GM23338 (cell line): Measurements from ENCODE around the gene CIROP.

Source experiments
- CREB1 ChIP-seq: fragments of 250-450 bp; sonication (Bioruptor Pico); IDR thresholded peaks from 2 replicates; pipeline ENCODE4 v1.5.0; 2020; ENCODE audit warnings: low read depth, mild to moderate bottlenecking, moderate library complexity
- EZH2 ChIP-seq: fragments of 200-600 bp; sonication (generic); IDR thresholded peaks from one replicate; pipeline ENCODE4 v1.8.0; 2017; ENCODE audit warnings: antibody characterized with exemption, mild to moderate bottlenecking, low read depth; ENCODE audit not compliant: unreplicated experiment
- EZH2phosphoT487 ChIP-seq: fragments of 200-600 bp; sonication (generic); IDR thresholded peaks from one replicate; pipeline ENCODE4 v1.8.1; 2018; ENCODE audit warnings: antibody characterized with exemption; ENCODE audit not compliant: unreplicated experiment
- POLR2AphosphoS5 ChIP-seq: IDR thresholded peaks from 2 replicates; pipeline ENCODE4 v1.6.1; 2016; ENCODE audit warnings: antibody characterized with exemption, low read depth
- ZNF331 ChIP-seq: fragments of 250-450 bp; sonication (Bioruptor Pico); IDR thresholded peaks from 2 replicates; pipeline ENCODE4 v1.5.0; 2020; ENCODE audit warnings: low read depth, mild to moderate bottlenecking, moderate library complexity
- TF ChIP-seq, protein P1 (sequence below), 2 experiments: fragments of 200-600 bp in 1 of 2; sonication (generic) in 1 of 2; conservative IDR thresholded peaks; 2 replicates each; pipeline versions ENCODE4 v1.5.1 to v1.6.1; 2016 to 2017; ENCODE audit warnings: antibody characterized with exemption in 2 of 2, low read depth in 2 of 2, mild to moderate bottlenecking in 2 of 2, moderate library complexity in 1 of 2
- TF ChIP-seq, protein P2 (sequence below): IDR thresholded peaks from one replicate; pipeline ENCODE4 v1.6.1; 2018; ENCODE audit warnings: antibody characterized with exemption; ENCODE audit not compliant: unreplicated experiment

DNA sequence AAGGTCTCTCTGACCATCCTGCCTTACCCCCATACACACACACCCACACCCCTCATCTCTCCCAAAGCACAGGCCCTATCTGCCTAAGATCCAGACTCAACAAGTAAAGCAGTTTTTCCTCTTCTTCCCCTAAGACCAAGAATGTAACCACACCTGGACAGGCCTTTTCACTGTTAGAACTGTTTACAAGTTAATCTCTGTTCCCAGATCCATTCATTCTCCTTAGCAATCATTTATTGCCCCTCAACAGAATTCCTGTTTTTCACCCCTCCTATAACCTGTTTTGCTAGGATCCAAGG, 1.9 kb upstream of the CIROP start:
- TF ChIP-seq, protein P1, sequence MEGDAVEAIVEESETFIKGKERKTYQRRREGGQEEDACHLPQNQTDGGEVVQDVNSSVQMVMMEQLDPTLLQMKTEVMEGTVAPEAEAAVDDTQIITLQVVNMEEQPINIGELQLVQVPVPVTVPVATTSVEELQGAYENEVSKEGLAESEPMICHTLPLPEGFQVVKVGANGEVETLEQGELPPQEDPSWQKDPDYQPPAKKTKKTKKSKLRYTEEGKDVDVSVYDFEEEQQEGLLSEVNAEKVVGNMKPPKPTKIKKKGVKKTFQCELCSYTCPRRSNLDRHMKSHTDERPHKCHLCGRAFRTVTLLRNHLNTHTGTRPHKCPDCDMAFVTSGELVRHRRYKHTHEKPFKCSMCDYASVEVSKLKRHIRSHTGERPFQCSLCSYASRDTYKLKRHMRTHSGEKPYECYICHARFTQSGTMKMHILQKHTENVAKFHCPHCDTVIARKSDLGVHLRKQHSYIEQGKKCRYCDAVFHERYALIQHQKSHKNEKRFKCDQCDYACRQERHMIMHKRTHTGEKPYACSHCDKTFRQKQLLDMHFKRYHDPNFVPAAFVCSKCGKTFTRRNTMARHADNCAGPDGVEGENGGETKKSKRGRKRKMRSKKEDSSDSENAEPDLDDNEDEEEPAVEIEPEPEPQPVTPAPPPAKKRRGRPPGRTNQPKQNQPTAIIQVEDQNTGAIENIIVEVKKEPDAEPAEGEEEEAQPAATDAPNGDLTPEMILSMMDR (conservative IDR thresholded peaks at IDR 0.05; ENCODE audit: low read depth in 2 of 2), result no peak
- TF ChIP-seq EZH2 (no peak), POLR2AphosphoS5 (no peak), CREB1 (CRISPR knock-in tag) (no peak), EZH2phosphoT487 (no peak), ZNF331 (CRISPR knock-in tag) (no peak)
- TF ChIP-seq, protein P2, sequence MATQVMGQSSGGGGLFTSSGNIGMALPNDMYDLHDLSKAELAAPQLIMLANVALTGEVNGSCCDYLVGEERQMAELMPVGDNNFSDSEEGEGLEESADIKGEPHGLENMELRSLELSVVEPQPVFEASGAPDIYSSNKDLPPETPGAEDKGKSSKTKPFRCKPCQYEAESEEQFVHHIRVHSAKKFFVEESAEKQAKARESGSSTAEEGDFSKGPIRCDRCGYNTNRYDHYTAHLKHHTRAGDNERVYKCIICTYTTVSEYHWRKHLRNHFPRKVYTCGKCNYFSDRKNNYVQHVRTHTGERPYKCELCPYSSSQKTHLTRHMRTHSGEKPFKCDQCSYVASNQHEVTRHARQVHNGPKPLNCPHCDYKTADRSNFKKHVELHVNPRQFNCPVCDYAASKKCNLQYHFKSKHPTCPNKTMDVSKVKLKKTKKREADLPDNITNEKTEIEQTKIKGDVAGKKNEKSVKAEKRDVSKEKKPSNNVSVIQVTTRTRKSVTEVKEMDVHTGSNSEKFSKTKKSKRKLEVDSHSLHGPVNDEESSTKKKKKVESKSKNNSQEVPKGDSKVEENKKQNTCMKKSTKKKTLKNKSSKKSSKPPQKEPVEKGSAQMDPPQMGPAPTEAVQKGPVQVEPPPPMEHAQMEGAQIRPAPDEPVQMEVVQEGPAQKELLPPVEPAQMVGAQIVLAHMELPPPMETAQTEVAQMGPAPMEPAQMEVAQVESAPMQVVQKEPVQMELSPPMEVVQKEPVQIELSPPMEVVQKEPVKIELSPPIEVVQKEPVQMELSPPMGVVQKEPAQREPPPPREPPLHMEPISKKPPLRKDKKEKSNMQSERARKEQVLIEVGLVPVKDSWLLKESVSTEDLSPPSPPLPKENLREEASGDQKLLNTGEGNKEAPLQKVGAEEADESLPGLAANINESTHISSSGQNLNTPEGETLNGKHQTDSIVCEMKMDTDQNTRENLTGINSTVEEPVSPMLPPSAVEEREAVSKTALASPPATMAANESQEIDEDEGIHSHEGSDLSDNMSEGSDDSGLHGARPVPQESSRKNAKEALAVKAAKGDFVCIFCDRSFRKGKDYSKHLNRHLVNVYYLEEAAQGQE, result no peak
